Measurements from ENCODE around the gene PBX3.

- TF ChIP-seq, protein P1, sequence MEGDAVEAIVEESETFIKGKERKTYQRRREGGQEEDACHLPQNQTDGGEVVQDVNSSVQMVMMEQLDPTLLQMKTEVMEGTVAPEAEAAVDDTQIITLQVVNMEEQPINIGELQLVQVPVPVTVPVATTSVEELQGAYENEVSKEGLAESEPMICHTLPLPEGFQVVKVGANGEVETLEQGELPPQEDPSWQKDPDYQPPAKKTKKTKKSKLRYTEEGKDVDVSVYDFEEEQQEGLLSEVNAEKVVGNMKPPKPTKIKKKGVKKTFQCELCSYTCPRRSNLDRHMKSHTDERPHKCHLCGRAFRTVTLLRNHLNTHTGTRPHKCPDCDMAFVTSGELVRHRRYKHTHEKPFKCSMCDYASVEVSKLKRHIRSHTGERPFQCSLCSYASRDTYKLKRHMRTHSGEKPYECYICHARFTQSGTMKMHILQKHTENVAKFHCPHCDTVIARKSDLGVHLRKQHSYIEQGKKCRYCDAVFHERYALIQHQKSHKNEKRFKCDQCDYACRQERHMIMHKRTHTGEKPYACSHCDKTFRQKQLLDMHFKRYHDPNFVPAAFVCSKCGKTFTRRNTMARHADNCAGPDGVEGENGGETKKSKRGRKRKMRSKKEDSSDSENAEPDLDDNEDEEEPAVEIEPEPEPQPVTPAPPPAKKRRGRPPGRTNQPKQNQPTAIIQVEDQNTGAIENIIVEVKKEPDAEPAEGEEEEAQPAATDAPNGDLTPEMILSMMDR (optimal IDR thresholded peaks at IDR 0.05 in 1 of 3, IDR thresholded peaks at IDR 0.05 in 1 of 3, conservative IDR thresholded peaks at IDR 0.05 in 1 of 3; ENCODE audit: extremely low read depth in 1 of 3, insufficient read depth in 2 of 3, low read length in 3 of 3), result no peak
- TF ChIP-seq EZH2 (IDR thresholded peaks at IDR 0.05; ENCODE audit: low read length), result no peak
Measured at GRCh38 chr9:125699870-125700269, 47.3 kb upstream of the PBX3 start.
